GM12878 (cell line): ENCODE data around the gene LRRC8A.

ENCODE experiments used
- BMI1 ChIP-seq: fragments of 450-650 bp; IDR thresholded peaks from 2 replicates; pipeline ENCODE4 v1.6.1; 2016; ENCODE audit warnings: mild to moderate bottlenecking, moderate library complexity, borderline replicate concordance
- CTCF ChIP-seq, 3 experiments: IDR thresholded peaks in 2 of 3; conservative IDR thresholded peaks in 1 of 3; 2 replicates each; pipeline ENCODE4 v1.5.1; 2011; ENCODE audit warnings: low read depth in 3 of 3, low read length in 3 of 3, mild to moderate bottlenecking in 3 of 3, control low read depth in 2 of 3, moderate library complexity in 2 of 3, inconsistent platforms in 1 of 3, mixed read lengths in 1 of 3; ENCODE audit not compliant: control insufficient read depth in 2 of 3, insufficient read depth in 1 of 3; ENCODE audit errors: extremely low read depth in 1 of 3
- EZH2 ChIP-seq: IDR thresholded peaks from 2 replicates; pipeline ENCODE4 v1.6.1; 2012; ENCODE audit warnings: low read depth, mild to moderate bottlenecking, control low read depth, inconsistent platforms, low read length, borderline replicate concordance; ENCODE audit not compliant: control insufficient read depth
- GATAD2B ChIP-seq: fragments of 450-650 bp; conservative IDR thresholded peaks from 2 replicates; pipeline ENCODE4 v1.6.1; 2017; ENCODE audit warnings: low read depth, mild to moderate bottlenecking, moderate library complexity
- HCFC1 ChIP-seq: fragments of 150-350 bp; IDR thresholded peaks from 2 replicates; pipeline ENCODE4 v1.6.1; 2014; ENCODE audit warnings: low read length
- LARP7 ChIP-seq: fragments of 450-650 bp; IDR thresholded peaks from 2 replicates; pipeline ENCODE4 v1.6.1; 2017; ENCODE audit warnings: mild to moderate bottlenecking
- MAX ChIP-seq: IDR thresholded peaks from 2 replicates; pipeline ENCODE4 v1.6.1; 2012; ENCODE audit warnings: low read depth, low read length, improper control_type of control experiment
- NKRF ChIP-seq: fragments of 450-650 bp; conservative IDR thresholded peaks from 2 replicates; pipeline ENCODE4 v1.6.1; 2017; ENCODE audit warnings: mild to moderate bottlenecking, moderate library complexity
- PBX3 ChIP-seq: IDR thresholded peaks from 2 replicates; pipeline ENCODE4 v1.6.1; 2011; ENCODE audit warnings: mild to moderate bottlenecking, low read depth, low read length, moderate library complexity; ENCODE audit not compliant: insufficient replicate concordance
- POLR2A ChIP-seq: IDR thresholded peaks from 2 replicates; pipeline ENCODE4 v1.6.1; 2011; ENCODE audit warnings: low read depth, mild to moderate bottlenecking, low read length
- PRDM15 ChIP-seq: fragments of 450-650 bp; formaldehyde crosslinking; IDR thresholded peaks from 2 replicates; pipeline ENCODE4 v1.4.0; 2020; ENCODE audit warnings: mild to moderate bottlenecking, moderate library complexity
- RCOR1 ChIP-seq: conservative IDR thresholded peaks from 2 replicates; pipeline ENCODE4 v1.6.1; 2012; ENCODE audit warnings: low read depth, low read length, improper control_type of control experiment
- SMC3 ChIP-seq: IDR thresholded peaks from 2 replicates; pipeline ENCODE4 v1.6.1; 2011; ENCODE audit warnings: low read length, improper control_type of control experiment, borderline replicate concordance
- ZNF24 ChIP-seq: fragments of 450-650 bp; IDR thresholded peaks from 2 replicates; pipeline ENCODE4 v1.6.1; 2017; ENCODE audit warnings: antibody characterized with exemption, mild to moderate bottlenecking

GRCh38 chr9:128846680-128847030, 35.3 kb upstream of the LRRC8A start:
- TF ChIP-seq PRDM15 (no peak), MAX (no peak), POLR2A (no peak), CTCF (IDR thresholded peaks at IDR 0.05 in 2 of 3, conservative IDR thresholded peaks at IDR 0.05 in 1 of 3; ENCODE audit: control insufficient read depth in 2 of 3, extremely low read depth in 1 of 3, insufficient read depth in 1 of 3, low read depth in 3 of 3, low read length in 3 of 3) (no peak), EZH2 (no peak), LARP7 (no peak), GATAD2B (no peak), PBX3 (no peak), ZNF24 (no peak), RCOR1 (no peak), NKRF (no peak), BMI1 (no peak), HCFC1 (no peak), SMC3 (no peak)
